HG03342 (cell line): ENCODE results near the gene DTHD1.

Experiments used
- ATAC-seq: cut with Tn5 transposase; IDR thresholded peaks from one replicate; pipeline ENCODE4 v1.9.1; 2021; ENCODE audit warnings: mild to moderate bottlenecking, moderate library complexity; ENCODE audit not compliant: unreplicated experiment

The DTHD1 gene

DNA sequence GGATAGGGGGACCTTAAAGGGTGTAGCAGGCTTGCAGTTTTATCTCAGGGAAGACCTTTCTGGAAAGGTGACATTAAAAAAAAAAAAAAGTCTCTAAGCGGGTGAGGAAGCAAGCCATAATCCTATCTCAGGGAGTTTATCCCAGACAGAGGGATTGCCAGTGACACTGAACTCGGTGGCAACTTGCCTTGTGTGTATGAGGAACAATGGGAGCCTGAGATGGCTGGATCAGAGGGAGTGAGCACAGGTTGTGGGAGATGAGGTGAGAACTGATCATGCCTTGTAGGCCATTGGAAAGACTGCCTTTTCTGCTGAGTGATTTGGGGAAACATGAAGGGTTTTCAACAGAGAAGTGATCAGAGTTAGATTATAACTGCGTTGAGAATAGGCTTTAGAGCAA lies 31.1 kb downstream of the DTHD1 start:
- ATAC-seq = no peak

DNA sequence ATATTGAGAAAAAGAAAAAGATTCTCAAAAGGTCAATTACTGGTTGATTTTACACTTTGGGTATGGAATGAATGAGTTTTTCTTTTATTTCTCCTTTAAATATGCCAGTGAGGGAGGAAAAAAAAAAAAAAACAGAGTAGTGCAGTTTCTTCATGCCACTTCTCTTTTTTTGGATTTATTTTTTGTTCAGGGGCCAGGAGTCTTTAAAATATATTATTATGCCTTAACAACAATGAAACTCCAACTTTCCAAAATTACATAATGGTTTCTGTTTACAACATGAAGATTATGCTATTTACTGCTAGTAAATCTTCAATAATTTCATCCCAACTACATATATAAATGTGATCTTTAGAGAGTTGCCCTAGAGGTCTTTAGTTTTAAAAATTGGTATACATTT lies 31.9 kb downstream of the DTHD1 start:
- no peak for ATAC-seq

DNA sequence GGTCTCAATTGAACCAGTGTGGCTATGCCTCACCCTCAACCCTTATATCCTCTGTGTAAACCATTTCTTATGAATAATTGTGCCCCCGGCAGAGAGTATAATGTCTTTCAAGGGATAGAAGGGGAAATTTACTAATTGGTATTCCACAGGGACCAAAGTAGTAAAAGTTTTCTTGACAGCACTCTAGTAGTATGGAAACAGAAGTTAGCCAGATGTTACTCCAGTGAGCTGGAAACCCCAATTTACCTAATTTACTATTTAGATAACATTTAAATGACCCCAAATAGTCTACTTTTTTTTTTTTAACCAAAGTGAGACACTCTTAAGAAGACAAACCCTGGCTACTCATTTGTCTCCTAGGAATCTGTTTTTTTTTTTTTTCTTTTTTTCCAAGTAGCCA lies 32.3 kb downstream of the DTHD1 start:
- no peak for ATAC-seq

DNA sequence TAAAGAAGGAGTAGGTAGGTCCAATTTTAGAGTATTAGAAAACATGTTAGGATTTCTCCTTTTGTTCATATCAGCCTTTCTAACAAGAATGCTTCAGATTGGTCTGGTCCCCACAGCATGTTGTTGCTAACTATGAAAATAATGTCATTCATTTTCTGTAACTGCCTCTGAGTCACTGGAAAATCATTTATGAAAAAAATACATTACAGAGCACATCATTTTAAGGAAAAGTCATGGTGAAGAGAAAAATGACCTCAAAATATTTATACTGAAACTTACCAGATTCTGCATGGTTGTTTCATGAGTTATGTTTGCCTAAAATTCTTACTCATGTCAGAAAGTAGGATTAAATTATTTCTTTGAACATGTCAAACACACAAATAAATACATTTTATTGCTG lies 35.2 kb downstream of the DTHD1 start:
- ATAC-seq = no peak

DNA sequence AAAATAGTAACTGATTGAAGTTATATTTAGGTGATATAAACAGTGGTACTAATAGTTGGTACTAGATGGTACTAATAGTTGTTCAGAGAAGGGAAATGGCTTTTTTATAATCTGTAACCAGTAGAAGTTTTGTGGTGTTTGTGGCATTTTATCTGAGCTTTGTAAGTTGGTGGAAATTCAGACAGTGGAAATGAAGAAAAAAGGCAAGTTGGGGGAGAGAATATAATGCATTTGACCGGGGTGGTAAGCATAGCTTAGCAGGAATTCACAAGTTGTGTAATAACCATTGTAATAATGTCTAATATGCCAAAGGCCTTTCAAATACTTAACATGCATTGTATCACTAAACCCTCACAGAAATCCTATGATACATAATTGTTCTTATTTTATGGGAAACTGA lies 36.3 kb downstream of the DTHD1 start:
- no peak for ATAC-seq

DNA sequence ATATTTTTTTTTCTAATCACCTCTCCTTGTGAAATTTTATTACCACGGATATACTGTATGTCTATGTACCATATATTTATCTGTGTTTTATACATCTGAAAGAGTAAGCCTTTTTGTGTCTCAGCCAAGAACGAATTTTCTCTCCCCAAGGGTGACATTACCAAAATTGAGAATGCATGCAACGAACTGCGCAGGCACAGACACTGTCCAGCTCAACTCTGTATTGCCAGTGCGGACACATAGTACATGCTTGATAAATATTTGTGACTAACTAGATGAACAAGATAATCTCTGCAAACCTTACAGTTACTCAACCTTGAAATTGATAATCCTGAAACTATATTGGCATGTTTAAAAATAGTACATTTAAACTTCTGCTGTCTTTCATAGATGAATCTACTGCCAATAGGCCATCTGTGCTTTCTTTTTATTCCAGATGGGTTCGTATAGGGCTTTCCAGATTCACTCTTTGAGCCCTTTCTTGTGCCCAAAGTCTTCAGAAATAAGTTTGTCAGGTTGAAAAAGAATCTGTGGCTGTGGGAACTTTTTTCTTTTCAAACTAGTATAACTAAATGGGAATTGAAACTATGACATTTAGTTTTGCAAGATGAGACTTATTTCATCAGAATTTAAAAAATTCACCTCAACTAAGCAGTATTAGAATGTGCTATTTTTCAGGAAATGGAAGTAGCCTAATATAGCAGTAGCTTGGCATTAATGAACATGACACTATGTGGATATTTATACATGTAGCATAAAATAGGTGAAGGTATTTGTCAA lies 38.9 kb downstream of the DTHD1 start:
- ATAC-seq = peak; percentile 30

DNA sequence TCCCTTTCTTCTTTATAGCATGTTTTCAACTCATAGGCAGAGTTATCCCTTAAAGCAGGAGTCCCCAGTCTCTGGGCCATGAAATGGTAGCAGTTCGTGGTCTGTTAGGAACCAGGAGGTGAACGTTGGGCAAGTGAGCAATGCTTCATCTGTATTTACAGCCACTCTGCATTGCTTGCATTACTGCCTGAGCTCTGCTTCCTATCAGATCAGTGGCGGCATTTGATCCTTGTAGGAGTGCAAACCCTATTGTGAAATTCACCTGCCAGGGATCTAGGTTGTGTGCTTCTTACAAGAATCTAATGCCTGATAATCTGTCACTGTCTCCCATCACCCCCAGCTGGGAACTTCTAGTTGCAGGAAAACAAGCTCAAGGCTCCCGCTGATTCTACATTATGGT lies 39.8 kb downstream of the DTHD1 start:
- no peak for ATAC-seq

DNA sequence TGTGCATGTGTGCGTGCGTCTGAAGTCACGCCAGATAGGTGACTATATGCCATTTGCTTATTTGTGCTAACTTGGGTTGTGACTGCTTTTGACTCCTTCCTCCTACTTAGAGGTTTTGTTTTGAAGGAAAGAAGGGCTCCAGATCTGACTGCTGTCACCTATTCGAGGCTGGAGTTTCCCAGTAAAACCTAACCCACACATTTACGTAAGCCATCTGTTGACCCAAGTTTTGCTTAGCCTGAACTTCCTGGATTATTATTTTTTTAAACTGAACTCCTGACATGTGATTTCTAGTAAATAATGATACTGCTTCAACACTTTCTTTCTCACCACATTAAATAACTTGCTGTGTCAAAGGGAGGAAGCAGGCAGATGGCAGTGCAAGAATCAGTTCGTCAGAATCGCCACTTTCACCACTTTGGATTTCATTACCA lies 41.5 kb downstream of the DTHD1 start:
- ATAC-seq = no peak

DNA sequence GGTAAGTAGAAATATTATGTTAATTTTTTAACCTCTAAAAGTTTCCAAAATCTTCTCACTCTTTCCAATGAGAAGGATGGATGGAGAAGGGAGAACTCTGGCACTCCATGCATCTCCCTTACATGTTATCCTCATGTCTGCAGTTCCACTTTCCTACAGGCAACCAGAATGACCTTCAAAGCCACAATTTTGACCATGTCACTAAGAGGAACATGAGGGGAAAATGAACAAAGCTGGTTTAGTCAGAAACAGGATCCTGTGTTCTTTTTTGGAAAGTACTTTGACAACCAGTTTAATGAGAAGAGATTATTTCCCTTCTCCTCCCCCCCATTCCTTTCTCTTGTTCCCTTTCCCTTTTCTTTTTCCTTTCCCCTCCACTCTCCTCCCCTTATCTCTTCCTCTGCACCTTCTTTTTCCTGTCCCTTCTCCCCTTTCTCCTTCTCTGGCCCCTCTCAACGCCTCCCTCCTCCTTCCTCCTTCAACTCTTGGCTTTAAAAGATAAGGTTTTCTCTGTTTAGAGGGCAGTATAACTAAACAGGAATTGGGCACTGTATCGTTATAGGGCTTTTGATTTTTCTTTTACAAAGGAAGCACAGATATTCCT lies 42.5 kb downstream of the DTHD1 start:
- ATAC-seq = no peak

DNA sequence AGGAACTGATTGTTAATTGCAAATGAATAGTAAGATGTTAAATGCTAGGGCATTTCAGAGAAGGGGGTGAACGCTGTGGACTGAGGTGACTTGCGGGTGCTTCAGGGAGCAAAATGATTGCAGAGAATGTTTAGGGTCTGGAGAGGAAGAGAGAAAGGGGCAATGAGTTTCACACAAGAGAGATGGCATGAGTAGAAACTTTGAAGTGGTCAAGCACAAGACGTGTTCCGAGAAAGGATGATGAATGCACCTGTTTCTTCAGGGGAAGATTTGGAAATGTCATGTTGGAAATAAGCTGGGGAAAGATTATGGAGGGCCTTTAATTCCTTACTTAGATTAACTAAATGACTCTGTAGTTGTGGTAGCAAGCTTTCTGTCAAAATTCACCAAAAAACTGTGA lies 43.4 kb downstream of the DTHD1 start:
- ATAC-seq = no peak

DNA sequence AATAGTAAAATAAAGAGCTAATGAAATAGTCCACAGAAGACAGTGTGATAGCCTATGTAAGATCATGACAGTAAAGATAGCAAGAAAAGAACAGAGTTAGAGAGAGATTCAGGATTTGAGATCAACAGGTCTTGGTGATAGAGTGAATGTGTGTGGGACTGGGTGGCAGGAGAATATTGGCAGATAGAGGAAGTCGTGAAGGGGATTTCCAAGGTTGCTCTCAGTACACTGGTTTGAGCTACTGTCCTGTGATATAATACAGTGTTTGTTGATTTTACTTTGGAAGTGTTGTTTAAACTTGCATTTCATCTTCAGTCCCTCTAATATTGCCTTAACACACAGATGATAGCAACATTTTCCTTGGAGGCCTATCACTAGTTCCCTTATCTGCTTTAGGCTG lies 44.1 kb downstream of the DTHD1 start:
- ATAC-seq = peak; percentile 85

DNA sequence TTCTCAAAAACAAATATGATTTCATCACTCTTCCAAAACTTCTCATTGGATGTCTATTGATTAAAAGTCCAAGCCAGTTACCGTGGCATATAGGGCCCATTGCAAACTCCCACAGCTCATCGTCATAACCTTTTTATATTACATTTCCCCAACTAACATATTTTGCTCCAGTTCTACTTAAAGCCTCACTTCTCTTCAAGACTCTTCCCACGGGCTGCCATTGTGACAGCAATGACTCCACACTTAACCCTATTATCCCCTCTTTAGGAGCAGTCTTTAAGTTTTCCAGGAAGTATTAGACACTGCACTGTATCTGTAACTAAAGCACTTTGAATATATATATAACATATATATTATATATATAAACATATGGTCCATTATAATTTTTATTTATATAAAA lies 44.5 kb downstream of the DTHD1 start:
- ATAC-seq = no peak

DNA sequence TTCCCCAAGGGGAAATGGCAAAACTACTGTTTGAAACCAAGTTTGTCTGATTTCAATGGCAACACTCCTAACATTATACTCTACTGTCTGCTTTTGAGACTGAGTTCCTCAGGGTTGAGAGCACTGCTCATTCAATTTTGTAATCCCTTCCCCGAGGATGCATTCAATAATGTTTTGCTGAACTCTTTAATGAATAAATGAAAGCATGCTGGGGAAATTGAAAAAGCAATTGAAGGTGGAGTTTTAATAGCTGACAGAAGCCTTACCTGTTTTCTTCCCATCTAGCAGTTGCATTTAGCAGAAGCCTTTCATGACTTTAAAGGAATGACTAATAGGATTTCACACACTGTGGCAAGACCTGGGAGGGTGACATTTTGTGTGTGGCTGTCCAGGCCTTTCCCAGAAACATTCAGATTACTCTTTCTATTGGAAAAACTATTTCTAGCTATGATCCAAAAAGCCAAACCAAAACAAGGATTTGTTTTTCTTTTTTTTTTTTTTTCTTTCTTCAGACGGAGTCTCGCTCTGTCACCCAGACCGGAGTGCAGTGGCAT lies 45.1 kb downstream of the DTHD1 start:
- ATAC-seq = no peak

DNA sequence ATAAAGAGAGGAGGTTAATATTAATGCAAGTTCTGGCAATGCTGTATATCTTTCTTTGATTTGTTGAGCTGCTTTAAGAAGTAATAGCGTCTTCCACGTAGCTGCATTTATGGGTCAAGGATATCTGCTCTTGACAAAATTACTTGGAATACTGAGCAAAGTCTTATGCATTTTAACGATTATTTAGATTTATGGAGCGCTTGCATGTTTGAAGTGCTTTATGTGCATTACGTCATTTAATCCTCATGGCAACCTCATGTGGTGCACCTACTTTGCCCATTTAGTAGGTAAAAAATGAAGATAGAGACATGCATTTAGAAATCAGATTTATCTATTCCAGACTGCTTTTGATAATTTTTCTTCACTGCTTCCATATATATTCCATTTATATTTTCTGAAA lies 46.0 kb downstream of the DTHD1 start:
- ATAC-seq = no peak

DNA sequence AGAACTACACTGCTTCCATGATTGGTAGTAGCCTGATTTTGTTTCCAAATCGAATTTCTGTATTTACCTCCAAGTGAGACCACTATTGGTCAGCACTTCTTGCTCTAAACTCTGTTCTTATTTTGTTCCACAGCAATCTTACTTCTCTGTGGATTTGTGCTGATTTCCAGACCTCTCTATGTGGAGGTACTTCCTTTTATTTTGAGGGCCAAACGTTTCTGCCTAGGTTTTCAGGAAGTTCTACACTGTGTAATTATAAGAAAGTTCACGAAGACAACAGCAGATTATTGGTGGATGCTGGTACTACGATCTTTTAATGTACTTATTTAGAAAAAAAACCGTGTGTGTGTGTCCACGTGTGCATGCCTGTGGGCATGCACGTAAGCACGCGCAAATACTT lies 46.7 kb downstream of the DTHD1 start:
- ATAC-seq = no peak

DNA sequence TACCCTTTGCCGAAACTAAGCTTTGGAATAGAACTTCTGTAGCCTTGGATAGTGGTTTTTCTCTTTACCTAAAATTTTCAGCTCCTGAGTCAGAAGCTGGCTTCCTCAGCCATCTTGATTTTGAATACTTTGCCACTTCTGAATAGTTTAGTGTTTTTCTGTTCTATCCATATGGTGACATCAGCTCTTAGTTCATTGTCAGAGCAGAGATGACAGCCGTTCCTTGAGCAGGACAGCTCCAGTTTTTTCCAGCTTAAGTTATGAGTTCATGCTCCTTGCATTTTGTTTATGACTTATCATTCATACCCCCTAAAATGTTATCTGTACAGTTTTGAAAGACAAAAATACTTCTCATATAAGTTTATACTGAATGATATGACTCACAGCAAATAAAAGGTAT lies 47.8 kb downstream of the DTHD1 start:
- no peak for ATAC-seq

DNA sequence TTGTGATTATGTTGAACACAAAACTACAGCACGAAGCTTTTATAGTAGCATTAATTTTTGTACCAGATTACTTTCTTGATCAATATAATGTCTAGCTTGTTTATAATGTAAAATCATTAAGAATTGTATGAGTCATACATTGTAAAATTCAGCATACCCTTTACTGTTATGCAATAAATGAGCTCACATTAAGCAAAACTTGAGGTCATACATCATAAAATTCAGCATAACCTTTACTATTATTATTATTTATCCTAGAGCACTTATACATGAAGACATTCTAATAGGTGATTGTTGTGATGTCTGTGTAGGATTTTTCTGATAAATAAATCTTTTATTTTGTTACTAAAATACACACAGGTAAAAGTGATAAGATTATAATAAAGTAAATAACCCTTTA lies 49.4 kb downstream of the DTHD1 start:
- ATAC-seq = no peak

DNA sequence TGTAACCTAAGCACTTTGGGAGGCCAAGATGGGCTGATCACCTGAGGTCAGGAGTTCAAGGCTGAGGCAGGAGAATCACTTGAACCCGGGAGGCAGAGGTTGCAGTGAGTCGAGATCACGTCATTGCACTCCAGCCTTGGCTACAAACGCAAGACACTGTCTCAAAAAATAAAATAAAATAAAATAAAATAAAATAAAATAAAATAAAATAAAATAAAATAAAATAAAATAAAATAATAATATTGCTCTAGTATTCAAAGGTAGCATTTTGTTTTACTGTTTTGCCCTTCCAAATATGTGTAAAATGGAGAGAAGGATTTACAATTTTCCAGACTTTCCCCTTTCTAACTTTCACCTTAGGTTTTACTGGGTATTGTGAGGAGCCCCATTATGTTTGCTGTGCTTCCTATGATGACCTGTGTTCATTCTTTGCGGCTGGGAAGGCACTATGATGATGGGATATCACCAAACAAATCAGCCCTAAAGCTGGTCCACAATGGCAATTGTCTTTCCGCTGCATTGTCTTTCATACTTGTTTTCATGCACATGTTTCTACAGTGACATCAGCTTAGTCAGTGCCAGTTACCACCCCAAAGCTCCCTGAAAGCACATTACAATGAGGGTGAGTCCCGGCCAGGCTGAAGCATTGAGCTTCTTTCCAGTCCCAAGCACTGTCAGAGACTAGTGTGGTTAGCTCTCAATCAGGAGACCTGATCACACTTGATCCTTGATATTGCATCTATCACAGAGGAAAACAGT lies 50.8 kb downstream of the DTHD1 start:
- peak; percentile 74 for ATAC-seq

DNA sequence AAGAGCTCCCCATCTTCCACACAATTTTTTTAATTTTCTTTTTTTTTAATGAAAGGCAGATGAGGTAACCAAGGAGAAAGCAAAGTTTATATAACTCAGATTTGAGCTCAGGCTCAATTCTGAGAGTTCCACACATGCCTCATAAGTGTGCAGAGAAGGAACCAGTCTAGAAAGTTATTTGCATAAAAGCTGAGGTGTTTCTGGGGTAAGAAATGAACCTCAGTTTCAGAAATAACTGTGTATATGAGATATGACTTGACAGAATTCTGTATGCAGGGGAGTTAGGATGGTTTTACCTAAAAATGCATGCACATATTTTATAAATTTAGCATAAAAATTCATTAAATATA lies 51.3 kb downstream of the DTHD1 start:
- ATAC-seq = peak; percentile 98

DNA sequence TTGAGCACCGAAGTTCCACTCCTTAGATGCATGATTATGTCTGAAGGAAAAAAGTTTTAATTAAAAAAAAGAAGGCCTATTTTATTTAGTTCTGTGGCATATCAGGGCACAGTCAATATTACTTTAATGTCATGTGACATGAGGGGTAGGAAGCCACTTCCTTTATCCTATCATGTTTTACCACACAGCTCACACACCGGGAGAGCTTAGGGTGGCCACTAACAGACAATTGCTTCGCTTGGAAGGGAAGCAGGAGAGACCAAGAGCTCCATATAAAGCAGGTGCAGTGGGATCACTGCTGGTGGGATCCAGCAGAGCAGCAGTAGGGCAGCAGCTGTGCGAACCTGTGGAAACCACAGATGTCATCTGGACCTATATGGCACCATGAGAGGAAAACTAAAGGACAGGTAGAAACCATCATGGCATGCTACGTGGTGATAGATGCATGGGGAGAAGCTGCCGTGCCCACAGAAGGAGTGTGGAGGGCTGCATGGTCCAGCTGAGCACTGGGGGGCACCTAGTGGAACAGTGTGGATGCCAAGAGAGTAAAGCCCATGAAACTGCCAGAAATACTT lies 52.0 kb downstream of the DTHD1 start:
- no peak for ATAC-seq

DNA sequence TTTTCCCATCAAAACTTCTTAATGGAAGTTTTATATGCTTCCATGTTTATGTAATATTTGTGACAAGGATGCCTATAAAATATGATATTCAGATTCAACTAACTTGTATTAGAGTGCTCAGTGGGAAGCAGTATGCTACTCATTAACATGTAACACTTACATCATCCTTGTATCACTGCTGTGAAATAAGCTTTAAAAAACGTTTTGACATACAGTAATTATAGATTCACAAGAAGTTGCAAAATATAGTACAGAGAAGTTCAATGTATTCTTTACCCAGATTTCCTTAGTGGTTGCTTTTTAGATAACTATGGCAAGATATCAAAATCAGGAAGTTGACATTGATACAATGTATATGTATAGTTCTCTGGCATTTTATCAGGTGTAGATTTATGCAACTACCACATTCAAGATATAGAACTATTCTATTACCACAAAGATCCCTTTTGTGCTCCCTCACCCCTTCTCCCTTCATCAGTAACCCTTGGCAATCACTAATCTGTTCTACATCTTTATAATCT lies 56.3 kb downstream of the DTHD1 start:
- no peak for ATAC-seq
